Ureter (tissue), 1 donor: ENCODE results near the gene CCDC68. TPM values are rescaled to one million over a fixed set of nuclear protein-coding genes. Genes with fewer than 3 reads are reported as not detected.

Source experiments
- DNase-seq: peaks from one replicate; pipeline ENCODE4 v3.0.0-alpha.2; 2020; ENCODE audit warnings: low spot score
- total RNA-seq: library from RNA; stranded (reverse); gene quantifications from one replicate; pipeline ENCODE4 v1.2.4, GENCODE V29; 2023
- donor health status: DM: yes; HTN: yes; CAD: no.

CCDC68 gene
- total RNA-seq, 1 donor from 2014 or later = 16.5 TPM

DNA sequence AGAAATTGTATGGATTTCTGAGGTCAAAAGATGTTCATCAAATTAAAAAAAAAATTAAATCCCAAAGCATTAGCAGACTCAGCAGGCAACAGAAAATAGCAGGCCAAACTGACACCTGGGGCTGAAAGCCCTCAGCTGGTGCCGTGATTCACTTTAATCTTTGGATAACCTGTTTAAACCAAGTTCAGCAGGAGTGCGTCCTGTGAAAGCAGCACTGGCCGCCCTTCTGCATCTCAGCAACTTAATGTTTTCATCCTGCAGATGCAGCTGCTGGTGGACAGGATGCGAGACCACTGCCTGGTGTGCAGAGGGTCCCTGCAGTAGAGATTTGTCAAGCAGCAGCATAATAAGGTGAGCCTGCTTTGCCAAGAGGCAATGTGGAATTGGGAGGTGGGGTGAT is 41.2 kb downstream of the CCDC68 start:
- DNase-seq = no peak

- DNase-seq = no peak
Measured at GRCh38 chr18:54916507-54916906, 42.8 kb downstream of the CCDC68 start.

DNA sequence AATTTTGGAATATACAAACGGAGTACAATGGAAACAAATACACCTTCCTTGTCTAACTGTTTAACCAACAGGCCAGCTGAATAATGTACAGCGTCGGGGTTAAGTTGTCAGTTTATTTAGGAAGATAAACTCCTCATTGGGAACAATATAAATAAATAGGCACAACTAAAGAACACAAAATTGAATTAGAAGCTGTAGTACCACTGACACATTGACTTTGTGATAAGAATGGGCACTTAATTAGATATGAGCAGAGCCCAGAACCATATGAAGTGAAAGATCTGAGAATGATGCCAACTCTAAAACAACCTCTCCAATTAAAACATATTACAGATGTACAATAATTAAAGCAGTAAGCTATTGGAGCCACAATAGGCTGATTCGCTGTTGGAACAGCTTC is 44.4 kb downstream of the CCDC68 start:
- no peak for DNase-seq

GRCh38 chr18:54911551-54911950 is 47.7 kb downstream of the CCDC68 start:
- DNase-seq = no peak

DNA sequence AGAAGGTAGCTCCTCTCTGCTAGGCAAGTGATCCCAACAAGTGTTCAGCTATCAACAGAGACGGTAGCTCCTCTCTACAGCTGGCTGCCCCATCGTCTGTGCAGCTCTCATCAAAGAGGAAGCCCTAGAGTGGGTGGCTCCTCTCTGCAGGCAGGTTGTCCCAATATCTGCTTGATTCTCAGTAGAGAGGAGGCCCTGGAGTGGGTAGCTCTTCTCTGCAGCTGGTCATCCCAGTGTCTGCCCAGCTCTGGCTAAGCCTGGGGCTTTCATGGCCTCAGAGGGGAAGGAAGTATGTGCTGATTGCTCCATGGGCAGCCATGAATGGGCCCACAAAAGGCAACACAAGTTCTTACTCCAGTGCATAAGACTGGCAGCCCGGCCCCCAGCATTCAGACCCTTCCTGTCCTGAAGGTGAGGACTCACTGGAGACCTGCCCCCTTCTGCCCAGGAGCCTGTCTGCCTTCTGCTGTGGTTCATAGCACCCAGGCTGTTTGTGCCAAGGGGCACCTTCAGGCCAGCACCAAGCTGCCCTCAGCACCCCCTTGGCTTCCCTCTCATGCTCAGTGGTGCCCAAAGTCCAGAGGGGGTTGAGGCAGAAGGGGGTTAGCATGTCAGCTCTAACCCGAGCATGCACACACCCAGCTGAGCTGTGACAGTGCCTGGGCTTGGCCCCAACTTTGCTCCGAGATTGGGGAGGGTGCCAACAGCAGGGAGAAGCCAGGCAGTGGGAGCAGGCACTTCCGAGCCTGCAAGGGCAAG is 48.9 kb downstream of the CCDC68 start:
- DNase-seq = no peak

- no peak for DNase-seq
Measured at GRCh38 chr18:54909538-54909937, 49.7 kb downstream of the CCDC68 start.

DNA sequence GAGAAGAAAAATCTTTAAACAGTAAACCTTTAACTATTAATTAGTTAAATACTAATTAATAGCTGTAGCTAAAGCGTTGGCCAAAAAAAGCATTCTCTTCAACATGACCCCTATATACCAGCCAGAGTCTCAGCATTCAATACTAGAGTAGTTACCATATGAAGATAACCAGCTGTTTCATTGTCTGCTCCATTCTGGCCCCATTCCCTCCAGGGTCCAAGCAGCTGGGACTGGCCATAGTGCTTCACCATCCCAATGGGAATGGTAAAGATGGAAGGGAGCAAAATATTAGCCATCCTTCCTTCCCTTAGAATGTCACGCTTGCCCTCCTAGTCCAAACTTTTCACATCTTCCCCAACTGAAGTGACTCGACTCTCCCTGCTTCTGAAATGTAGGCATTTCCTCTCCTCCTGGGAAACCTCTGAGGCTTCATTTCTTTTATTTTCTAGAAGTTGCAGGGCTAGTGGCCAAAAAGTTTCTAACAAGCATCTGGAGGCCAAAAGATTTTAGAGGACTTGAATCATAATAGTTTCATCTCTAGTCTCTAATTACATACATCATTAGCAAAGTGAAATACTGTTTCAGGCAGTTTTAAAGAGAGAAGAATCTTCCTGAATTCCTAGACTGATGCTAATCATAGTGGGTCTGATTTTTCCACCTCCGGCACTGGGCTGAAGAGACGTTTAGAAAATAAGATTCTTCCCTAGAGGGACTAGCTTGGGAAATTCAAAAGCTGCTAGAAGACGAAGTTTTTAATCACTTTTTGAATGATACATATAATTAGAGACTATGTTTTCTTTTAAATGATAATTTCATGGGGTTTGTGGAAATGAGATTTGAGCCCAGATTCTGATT is 52.7 kb downstream of the CCDC68 start:
- DNase-seq = no peak

DNA sequence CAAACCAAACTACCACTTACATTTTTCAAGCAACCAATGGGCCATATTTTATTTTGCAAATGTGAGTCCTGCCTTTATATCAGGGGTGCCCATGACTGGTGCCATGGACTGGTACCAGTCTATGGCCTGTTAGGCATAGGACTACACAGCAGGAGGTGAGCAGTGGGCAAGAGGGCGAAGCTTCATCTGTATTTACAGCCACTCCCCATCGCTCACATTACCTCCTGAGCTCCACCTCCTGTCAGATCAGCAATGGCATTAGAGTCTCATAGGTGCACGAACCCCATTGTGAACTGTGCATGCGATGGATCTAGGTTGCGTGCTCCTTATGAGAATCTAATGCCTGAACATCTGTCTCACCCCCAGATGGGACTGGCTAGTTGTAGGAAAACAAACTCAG is 53.6 kb downstream of the CCDC68 start:
- no peak for DNase-seq

- DNase-seq = no peak
Measured at GRCh38 chr18:54904581-54904980, 54.7 kb downstream of the CCDC68 start.

DNA sequence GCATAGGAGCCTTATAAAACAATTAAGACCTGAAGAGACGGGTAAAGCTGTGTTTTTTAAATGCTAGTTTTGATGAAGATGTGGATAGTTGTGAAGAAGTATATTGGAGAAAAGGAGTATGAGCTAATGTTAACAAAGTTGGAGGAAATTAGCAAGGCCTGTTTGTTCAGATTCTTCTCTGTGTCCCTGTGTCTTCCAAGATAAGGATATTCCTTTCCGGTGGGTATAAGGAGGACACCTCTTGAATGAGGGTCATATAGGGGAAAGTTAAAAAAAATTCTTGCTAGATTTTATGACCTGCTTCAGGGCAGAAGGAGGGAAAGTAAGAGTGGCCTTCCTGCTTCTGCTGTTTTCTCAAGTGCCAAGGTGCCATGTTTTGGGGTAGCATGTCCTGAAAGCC is 59.0 kb downstream of the CCDC68 start:
- DNase-seq = no peak

- DNase-seq = no peak
Measured at GRCh38 chr18:54899500-54899899, 59.8 kb downstream of the CCDC68 start.

- no peak for DNase-seq
Measured at GRCh38 chr18:54888933-54889332, 70.3 kb downstream of the CCDC68 start.

DNA sequence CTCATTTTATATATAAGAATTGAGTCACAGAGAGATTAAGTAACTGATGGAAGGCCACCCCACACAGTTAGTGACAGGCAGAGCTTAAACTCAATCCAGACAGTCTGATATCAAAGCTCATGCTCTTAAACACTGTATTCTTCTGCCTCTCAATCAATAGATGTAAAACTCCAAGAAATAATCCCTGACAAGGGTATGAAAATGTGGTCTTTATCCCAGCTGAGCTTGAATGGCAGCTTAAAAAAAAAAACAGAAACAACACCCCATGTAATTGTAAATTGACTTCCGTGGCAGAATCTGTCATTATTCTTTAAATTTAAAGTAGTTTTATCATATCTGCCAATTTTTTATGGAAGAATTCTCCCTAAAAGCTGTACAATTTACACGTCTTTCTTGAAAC is 70.9 kb downstream of the CCDC68 start:
- DNase-seq = no peak

DNA sequence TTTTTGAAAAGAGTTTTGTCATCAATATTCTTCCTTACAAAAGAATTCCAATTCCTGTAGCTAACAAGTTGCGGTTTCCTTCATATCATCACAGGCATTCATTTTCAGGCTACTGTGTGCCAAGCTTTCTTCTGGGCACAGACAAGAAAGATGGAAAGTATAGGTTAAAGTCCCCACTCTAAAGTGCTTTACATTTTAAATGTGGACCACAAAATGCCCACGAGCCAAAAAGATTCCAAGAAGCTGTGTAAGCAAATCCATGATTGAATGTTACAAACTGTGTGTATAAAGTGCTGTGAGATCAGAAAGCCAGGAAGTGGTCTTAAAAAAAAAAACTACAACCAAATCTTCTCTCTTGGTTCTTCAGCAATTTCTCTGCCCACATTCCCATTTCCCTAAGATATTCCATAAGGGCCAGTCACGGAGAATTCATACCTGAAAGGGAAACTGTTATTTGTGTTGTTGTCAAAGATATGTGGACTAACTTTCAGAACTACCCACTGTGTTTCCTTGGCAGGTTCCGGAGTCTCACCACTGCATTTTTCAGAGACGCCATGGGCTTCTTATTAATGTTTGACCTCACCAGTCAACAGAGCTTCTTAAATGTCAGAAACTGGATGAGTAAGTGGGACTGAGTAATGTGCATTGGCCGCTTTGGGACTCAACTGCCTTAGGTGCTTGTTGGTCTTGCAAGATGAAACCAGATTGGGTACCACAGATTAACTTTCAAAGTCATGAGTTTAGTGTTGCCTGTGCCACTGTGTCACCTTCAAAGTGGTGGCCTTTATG is 75.3 kb downstream of the CCDC68 start:
- DNase-seq = no peak

GRCh38 chr18:54882318-54882717 is 76.9 kb downstream of the CCDC68 start:
- no peak for DNase-seq

DNA sequence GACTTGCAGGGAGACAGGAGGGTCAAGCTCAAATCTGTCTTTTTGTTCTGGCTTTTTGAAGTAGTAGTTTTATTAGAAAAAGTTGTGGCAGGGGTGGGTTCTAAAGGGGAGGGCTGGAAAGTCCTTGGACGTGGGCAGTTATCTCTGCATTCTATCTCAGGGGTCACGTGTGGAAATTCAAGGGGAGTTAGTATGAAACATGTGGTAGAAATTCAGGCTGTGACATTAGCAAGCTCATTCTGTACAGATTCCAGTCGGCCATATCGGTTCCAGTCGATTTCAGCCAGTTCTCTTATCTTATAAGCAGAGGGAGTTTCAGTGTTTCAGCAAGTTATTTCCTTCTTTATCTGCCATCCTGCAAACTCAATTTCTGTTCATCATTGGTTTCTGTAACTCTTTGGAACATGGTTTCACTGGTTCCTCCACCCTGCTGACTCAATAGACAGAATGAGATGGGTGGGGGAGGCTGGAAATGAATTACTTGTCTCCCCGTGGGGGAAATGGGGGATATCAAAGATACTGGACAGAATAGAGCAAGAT is 78.0 kb downstream of the CCDC68 start:
- DNase-seq = no peak

- DNase-seq = no peak
Measured at GRCh38 chr18:54880395-54881105, 78.7 kb downstream of the CCDC68 start.

- DNase-seq = no peak
Measured at GRCh38 chr18:54879691-54880090, 79.6 kb downstream of the CCDC68 start.

- no peak for DNase-seq
Measured at GRCh38 chr18:54878659-54879358, 80.5 kb downstream of the CCDC68 start.

GRCh38 chr18:54878159-54878622 is 81.1 kb downstream of the CCDC68 start:
- DNase-seq = no peak

DNA sequence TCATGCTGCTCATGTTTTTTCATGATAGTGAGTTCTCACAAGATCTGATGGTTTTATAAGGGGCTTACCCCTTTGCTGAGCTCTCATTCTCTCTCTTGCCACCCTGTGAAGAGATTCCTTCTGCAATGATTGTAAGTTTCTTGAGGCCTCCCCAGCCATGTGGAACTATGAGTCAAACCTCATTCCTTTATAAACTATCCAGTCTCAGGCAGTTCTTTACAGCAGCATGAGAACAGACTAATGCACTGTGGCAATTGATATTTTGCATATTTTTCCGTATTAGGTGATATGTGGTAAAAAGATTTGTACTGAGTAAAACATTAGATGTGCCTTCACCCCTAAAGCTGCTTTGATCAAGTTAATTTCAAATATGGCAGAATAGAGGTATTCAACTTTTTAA is 82.2 kb downstream of the CCDC68 start:
- DNase-seq = no peak
